Amygdala (tissue), 56 donors: ENCODE measurements around the gene DTX4.

ENCODE experiments used
- DNase-seq, 56 donors: peaks; one replicate each; lab custom pipeline; 2025; lab: John Stamatoyannopoulos, UW

DTX4 gene

GRCh38 chr11:59172345-59173079, 580 bp downstream of the DTX4 start:
- peak in 8 of 56 donors; percentile 19 to 61 (median 48) for DNase-seq

- DNase-seq = peak in 29 of 56 donors; percentile 17 to 61 (median 46)
Measured at GRCh38 chr11:59173080-59173963, 1.4 kb downstream of the DTX4 start.

DNA sequence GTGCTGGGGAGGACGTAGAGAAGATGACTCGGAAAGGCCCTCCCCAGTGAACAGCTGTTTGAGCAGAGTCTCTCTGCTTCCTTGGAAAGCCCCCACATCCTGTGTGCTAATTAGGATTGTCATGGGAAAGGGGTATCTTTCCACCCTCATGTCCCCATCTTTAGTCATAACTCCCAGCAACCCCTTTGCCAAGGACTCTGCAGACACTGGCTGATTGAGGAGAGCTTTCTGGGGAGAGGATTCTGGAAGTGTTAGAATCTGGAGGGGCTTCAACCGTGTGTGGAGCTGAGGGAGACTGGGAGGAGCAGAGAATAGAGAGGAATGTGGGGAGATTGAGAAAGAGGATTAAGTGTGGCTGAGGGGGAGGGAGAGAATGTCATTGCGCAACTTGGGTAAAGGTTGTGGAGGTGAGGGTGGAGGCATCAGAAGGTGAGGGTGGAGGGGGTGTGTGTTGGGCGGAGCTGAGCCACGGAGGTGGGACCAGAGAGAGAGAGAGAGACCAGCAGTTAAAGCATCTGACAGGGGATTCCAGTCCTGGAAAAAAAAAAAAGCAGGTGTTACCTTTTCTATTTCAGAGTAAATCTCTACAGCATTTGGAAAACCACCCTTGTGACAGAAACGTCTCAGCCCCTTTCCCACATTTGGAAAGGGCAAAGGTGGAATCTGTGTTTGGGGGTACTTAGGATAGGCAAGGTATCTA, 2.2 kb downstream of the DTX4 start:
- DNase-seq = peak in 1 of 56 donors; percentile 53

- peak in 8 of 56 donors; percentile 3 to 46 (median 16) for DNase-seq
Measured at GRCh38 chr11:59174664-59175033, 2.7 kb downstream of the DTX4 start.

GRCh38 chr11:59175091-59175501, 3.2 kb downstream of the DTX4 start:
- peak in 9 of 56 donors; percentile 17 to 48 (median 31) for DNase-seq

- DNase-seq = no peak
Measured at GRCh38 chr11:59176330-59176729, 4.4 kb downstream of the DTX4 start.

GRCh38 chr11:59178402-59178801, 6.5 kb downstream of the DTX4 start:
- DNase-seq = no peak

DNA sequence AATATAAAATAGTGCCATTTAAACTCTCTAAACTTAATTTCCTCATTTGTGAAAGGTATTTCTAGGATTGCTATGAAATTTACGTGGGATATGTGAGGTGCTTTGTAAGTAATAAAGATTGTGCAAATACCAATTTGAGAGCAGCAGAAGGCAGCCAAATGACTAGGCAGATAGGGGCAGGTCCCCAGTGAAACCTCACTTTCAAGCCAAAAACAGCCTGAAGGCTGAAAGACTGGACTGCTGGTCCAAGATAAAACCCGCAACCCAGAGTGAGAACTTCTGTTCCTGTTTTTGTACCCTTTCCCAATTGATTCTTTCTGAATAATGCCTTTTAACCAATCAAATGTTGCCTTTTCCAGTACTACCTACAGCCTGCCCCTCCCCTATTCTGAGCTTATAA, 7.2 kb downstream of the DTX4 start:
- DNase-seq = no peak

DNA sequence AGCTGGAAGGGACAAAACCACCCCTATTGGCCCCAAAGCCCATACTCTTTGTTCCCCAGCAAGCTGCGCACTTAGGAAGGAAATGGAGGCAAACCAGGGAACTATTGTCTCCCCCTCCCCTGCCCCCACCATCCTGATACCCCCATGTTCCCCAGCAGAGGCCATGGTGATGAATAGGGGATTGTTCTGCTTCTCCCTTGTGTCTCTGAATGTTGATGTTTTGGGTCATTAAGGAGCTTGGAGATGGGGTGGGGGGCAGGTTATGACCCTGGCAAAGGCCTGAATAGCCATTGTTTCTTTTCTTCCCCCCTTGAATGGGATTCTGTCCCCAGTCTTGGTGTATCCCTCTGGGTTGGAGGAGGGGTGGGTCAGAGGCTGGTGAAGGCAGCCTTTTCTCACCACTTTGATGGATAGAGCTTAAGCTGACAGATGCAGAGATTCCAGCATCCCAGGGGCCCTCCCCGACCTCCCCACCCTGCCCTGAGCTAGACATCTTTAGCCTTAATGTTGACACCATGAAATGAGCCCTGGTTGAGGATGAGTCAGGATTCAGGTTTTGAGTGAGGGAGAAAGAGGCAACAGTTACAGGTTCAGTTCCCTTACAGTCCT, 8.3 kb downstream of the DTX4 start:
- DNase-seq = peak in 18 of 56 donors; percentile 27 to 61 (median 39)

DNA sequence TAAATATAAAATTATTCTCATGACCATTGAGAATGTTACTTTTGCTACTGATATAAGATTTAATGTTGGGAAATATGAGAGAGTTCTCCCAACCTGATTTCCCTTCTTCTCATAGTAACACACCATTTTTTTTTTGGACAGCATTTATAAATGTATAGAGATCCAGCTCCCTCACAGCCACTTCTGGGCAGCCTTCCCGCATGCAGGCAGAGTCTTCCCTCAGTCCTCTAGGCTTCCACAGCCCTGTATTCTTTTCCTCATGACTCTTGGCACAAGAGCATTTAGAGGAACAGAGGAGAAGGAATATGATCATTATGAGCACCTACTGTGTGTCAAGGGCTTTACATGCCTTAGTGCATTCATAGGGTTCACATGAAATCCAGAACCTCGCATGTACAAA, 9.0 kb downstream of the DTX4 start:
- DNase-seq = no peak

GRCh38 chr11:59181746-59182456, 10.0 kb downstream of the DTX4 start:
- no peak for DNase-seq

GRCh38 chr11:59182457-59183151, 10.7 kb downstream of the DTX4 start:
- no peak for DNase-seq

- DNase-seq = no peak
Measured at GRCh38 chr11:59183771-59184170, 11.8 kb downstream of the DTX4 start.

DNA sequence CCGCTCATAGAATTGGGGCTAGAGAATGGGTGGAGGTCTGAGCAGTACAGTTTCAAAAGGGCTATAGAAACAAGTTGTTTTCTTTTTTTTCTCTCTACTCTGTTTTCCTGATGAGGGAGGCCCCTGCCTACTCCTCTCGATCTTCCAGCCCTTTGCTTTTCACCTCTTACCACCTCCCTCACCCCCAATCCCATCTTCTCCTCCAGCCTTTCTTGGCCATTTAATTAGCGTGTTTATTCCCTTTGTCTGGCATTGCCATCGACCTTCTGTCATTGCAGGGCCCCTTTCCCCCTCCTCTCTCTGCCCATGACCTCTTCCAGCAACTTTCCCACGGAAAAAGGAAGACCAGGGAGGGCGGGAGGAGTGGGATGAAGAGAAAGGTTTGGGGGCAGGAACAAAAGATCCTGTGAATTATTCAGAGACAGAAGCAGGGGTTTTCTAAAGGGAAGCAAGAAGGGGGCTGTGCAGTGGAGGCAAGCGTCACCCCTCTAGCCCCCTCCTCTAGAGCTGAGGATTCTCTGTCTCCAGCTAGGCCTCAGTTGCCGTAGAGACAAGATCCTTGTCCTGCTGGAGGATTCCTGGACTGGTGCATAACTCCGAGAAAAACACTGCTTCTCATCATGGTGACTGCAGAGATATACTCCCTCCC, 12.9 kb downstream of the DTX4 start:
- no peak for DNase-seq

- DNase-seq = no peak
Measured at GRCh38 chr11:59185386-59185945, 13.5 kb downstream of the DTX4 start.

- DNase-seq = peak in 17 of 56 donors; percentile 18 to 53 (median 33)
Measured at GRCh38 chr11:59186130-59186594, 14.2 kb downstream of the DTX4 start.

GRCh38 chr11:59187035-59187434, 15.1 kb downstream of the DTX4 start:
- no peak for DNase-seq

GRCh38 chr11:59187587-59187986, 15.7 kb downstream of the DTX4 start:
- DNase-seq = no peak
